AG20443 (cell line): ENCODE measurements around the gene SDF4.
"Not testable (repeated sequence)": the region's sequence is repeated elsewhere in the genome, so short reads cannot be mapped to it uniquely, and the experiment has no call there.

Experiments used
- DNase-seq: peaks from one replicate; pipeline ENCODE4 v3.0.0; 2012; ENCODE audit warnings: low spot score, mixed read lengths

The SDF4 gene

GRCh38 chr1:1259540-1259939 lies 27.7 kb upstream of the SDF4 start:
- no peak for DNase-seq

GRCh38 chr1:1259119-1259488 lies 27.3 kb upstream of the SDF4 start:
- no peak for DNase-seq

- DNase-seq = no peak
Measured at GRCh38 chr1:1256956-1257871, 25.4 kb upstream of the SDF4 start.

GRCh38 chr1:1255611-1256010 lies 23.8 kb upstream of the SDF4 start:
- no peak for DNase-seq

- no peak for DNase-seq
Measured at GRCh38 chr1:1255078-1255477, 23.3 kb upstream of the SDF4 start.

- no peak for DNase-seq
Measured at GRCh38 chr1:1254667-1254998, 22.8 kb upstream of the SDF4 start.

- DNase-seq = no peak
Measured at GRCh38 chr1:1253972-1254666, 22.3 kb upstream of the SDF4 start.

- DNase-seq = no peak
Measured at GRCh38 chr1:1253314-1253713, 21.5 kb upstream of the SDF4 start.

GRCh38 chr1:1250786-1251284 lies 19.0 kb upstream of the SDF4 start:
- no peak for DNase-seq

GRCh38 chr1:1248009-1248913 lies 16.5 kb upstream of the SDF4 start:
- DNase-seq = not testable (repeated sequence)

- DNase-seq = no peak
Measured at GRCh38 chr1:1247341-1247913, 15.6 kb upstream of the SDF4 start.

- no peak for DNase-seq
Measured at GRCh38 chr1:1246577-1247340, 15.0 kb upstream of the SDF4 start, which contains the start of gene C1QTNF12. TSS of gene C1QTNF12 (minus strand) at chr1:1246722. CDS start at chr1:1246690, 32 bp downstream.

- no peak for DNase-seq
Measured at GRCh38 chr1:1245817-1246576, 14.2 kb upstream of the SDF4 start.

- DNase-seq = no peak
Measured at GRCh38 chr1:1245178-1245816, 13.5 kb upstream of the SDF4 start.

GRCh38 chr1:1244192-1244811 lies 12.5 kb upstream of the SDF4 start:
- no peak for DNase-seq

- DNase-seq = no peak
Measured at GRCh38 chr1:1243807-1244191, 12.0 kb upstream of the SDF4 start.

GRCh38 chr1:1243266-1243660 lies 11.5 kb upstream of the SDF4 start:
- no peak for DNase-seq

- DNase-seq = no peak
Measured at GRCh38 chr1:1242461-1243265, 10.9 kb upstream of the SDF4 start.
